ENCODE data around the gene GRK1. TPM values are rescaled to one million over a fixed set of nuclear protein-coding genes. Genes with fewer than 3 reads are reported as not detected.

The GRK1 gene
- total and polyA plus RNA-seq, 2 of the 4 experiments (the other 2 are of a cell fraction), result not detected

GRCh38 chr13:113628291-113629270, 38.4 kb upstream of the GRK1 start:
- intact Hi-C loops (cut with micrococcal nuclease) (no loop called here), in situ Hi-C loops (cut with MboI; ENCODE audit: low sequenced_read_pairs) (no loop called here), dilution Hi-C loops (cut with HindIII; ENCODE audit: low sequenced_read_pairs, unreplicated experiment) (no loop called here)
- Histone ChIP-seq H3K79me1 (ENCODE audit: low read depth in 1 of 2, low read length in 2 of 2) (peaks cover 31 to 91% of the 10 kb centered on the region in 2 experiments), H4K91ac (ENCODE audit: insufficient read depth, low read depth, low read length) (no peak overlapping the region), H2BK20ac (ENCODE audit: low read depth, low read length) (0 out of 2 replicates have a peak overlapping the region, but pooled peaks have one; percentile 18), H4K8ac (ENCODE audit: low read depth in 2 of 2, low read length in 2 of 2) (no peak overlapping the region), H2BK120ac (ENCODE audit: low read depth, low read length) (no peak overlapping the region), H3K18ac (ENCODE audit: low read depth, low read length) (no peak overlapping the region), H3K56ac (ENCODE audit: extremely low read depth, insufficient read depth, low read length) (no peak overlapping the region), H3K23ac (ENCODE audit: low read depth, low read length) (no peak overlapping the region), H3K27me3 (ENCODE audit: control insufficient read depth, insufficient read depth, low read length) (no peaks in the 10 kb centered on the region), H2AFZ (replicated peaks; ENCODE audit: low read length, poor library complexity) (no peak overlapping the region), H3K4me2 (ENCODE audit: low read depth, low read length) (no peak overlapping the region), H3K9ac (ENCODE audit: low read depth, low read length) (no peak overlapping the region), H3K4me1 (ENCODE audit: control insufficient read depth, insufficient read depth, low read length) (peaks cover 13% of the 10 kb centered on the region), H2BK5ac (ENCODE audit: low read depth, low read length, poor library complexity, severe bottlenecking) (no peak overlapping the region), H3K9me3 (ENCODE audit: control insufficient read depth, insufficient read depth, low read length) (no peaks in the 10 kb centered on the region), H2AK5ac (ENCODE audit: low read depth, low read length) (no peak overlapping the region), H2BK15ac (ENCODE audit: low read depth, low read length) (no peak overlapping the region), H2AK9ac (replicated peaks; ENCODE audit: low read depth, low read length, poor library complexity) (peak overlapping the region; percentile 26), H4K20me1 (ENCODE audit: insufficient read depth, low read length) (peaks cover 56% of the 10 kb centered on the region), H3K36me3 (ENCODE audit: control insufficient read depth, insufficient read depth, low read length) (peaks cover 46% of the 10 kb centered on the region), H3K14ac (replicated peaks; ENCODE audit: low read depth, low read length) (no peak overlapping the region; the same call in 1 of the 2 replicates), H3K4ac (ENCODE audit: low read depth, low read length) (no peak overlapping the region), H3K9me1 (ENCODE audit: insufficient read depth, low read length) (peaks cover 20% of the 10 kb centered on the region), H3K27ac (ENCODE audit: insufficient read depth, low read length) (no peak overlapping the region), H4K5ac (ENCODE audit: low read depth, low read length) (no peak overlapping the region), H3K4me3 (ENCODE audit: insufficient read depth, low read depth, low read length) (no peak overlapping the region)
- no peak for ATAC-seq (ENCODE audit: low read depth)
- ChIA-PET CTCF (no interaction called here), POLR2A (ENCODE audit: unreplicated experiment) (no interaction called here)
- 98% methylated on average over 9 of the region's 30 CpGs; no CpG with 5 or more reads in 1 of the 2 experiments for WGBS, 2 experiments (ENCODE audit: extremely low coverage in 2 of 2, insufficient read length in 1 of 2)
- DNase-seq, result no peak
- no TSS peak for BruUV-seq (replicated peaks)
- TF ChIP-seq USF2 (IDR thresholded peaks at IDR 0.05; ENCODE audit: low read depth, low read length), result no peak
- no peak for TF ChIP-seq CTCF (conservative IDR thresholded peaks at IDR 0.05; ENCODE audit: low read depth, low read length)
- TF ChIP-seq FOS (IDR thresholded peaks at IDR 0.05; ENCODE audit: low read depth, low read length), result no peak
- TF ChIP-seq MAFK (IDR thresholded peaks at IDR 0.05; ENCODE audit: low read depth, low read length), result no peak
- TF ChIP-seq RCOR1 (IDR thresholded peaks at IDR 0.05; ENCODE audit: insufficient replicate concordance, low read length), result no peak
- TF ChIP-seq RFX5 (IDR thresholded peaks at IDR 0.05; ENCODE audit: low read depth, low read length), result no peak
- no peak for TF ChIP-seq CEBPB (IDR thresholded peaks at IDR 0.05; ENCODE audit: low read depth, low read length)
- no peak for TF ChIP-seq SMC3 (IDR thresholded peaks at IDR 0.05; ENCODE audit: low read depth, low read length)
- TF ChIP-seq POLR2A (IDR thresholded peaks at IDR 0.05; ENCODE audit: low read depth, low read length), result no peak
- TF ChIP-seq BHLHE40 (IDR thresholded peaks at IDR 0.05; ENCODE audit: low read depth, low read length), result no peak
- no peak for TF ChIP-seq MAZ (IDR thresholded peaks at IDR 0.05; ENCODE audit: borderline replicate concordance, low read depth, low read length)
- TF ChIP-seq RAD21 (IDR thresholded peaks at IDR 0.05; ENCODE audit: low read length), result no peak
- no peak for TF ChIP-seq CHD1 (IDR thresholded peaks at IDR 0.05; ENCODE audit: low read depth, low read length)
- no peak for TF ChIP-seq ELK1 (IDR thresholded peaks at IDR 0.05; ENCODE audit: borderline replicate concordance, low read depth, low read length)

All from IMR-90 (cell line).